ENCODE data around the gene UBA1. TPM values are rescaled to one million over a fixed set of nuclear protein-coding genes. Genes with fewer than 3 reads are reported as not detected.

Gene UBA1
- total and polyA plus RNA-seq, 2 of the 13 experiments (the other 11 are each of a cell fraction or from before 2014, with no cell fraction given) = 93.3 to 129 TPM

DNA sequence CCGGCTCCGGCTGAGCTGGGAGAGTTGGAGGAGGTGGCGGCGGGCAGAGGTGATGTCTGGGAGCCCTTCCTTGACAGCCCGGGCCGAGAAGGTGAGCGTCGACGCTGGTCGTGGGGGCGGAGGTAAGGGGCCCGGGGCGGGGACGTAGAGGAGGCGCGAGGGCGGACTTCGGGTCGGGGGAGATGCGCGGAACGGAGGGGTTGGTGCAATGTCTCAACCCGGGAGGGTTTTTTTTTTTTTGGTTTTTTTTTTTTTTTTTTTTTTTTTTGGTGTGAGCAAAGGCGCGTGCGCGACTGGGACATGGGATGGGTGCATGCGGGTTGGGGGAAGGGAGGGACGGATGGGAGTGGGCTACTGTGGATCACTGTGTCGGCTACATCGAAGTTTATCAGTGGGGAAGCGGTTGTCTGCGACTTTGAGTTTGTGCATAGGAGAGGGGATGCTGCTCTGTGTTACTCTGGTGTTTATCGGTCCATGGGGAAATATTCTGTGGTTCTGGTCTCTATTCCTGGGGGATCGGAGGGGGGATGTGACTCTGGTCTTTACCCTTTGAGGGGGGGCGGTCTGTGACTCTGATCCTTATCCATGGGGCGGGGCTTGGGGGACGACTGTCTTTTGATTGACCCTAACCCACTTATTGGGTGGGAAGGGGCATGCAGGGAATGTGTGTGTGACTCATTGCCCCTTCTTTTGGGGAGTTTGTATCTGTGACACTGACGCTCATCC, 48.1 kb upstream of the UBA1 start:
- FAIRE-seq (peak; percentile 23), DNase-seq (ENCODE audit: low spot score) (no peak), ATAC-seq (peak; percentile 44)
- Histone ChIP-seq H3K27ac (ENCODE audit: extremely low read length, insufficient read depth, low read length) (peak overlapping the region; percentile 98), H3K9me3 (ENCODE audit: low read length) (no peaks in the 10 kb centered on the region), H3K36me3 (replicated peaks in 1 of 2; ENCODE audit: control insufficient read depth in 1 of 2, insufficient read depth in 2 of 2, low read length in 2 of 2) (peaks cover 1 to 7% of the 10 kb centered on the region in 2 experiments; a peak in 3 of 5 replicates), H4K20me1 (ENCODE audit: insufficient read depth, low read length) (peaks cover 18% of the 10 kb centered on the region; the same call in 1 of the 2 replicates), H3K27me3 (ENCODE audit: control insufficient read depth in 1 of 2, insufficient read depth in 2 of 2, low read length in 2 of 2) (no peaks in the 10 kb centered on the region), H3K4me3 (replicated peaks in 1 of 3; ENCODE audit: insufficient read depth in 1 of 3, low read depth in 2 of 3, low read length in 3 of 3) (peak overlapping the region; percentile 66 to 83 (median 76)), H3K4me1 (ENCODE audit: insufficient read depth, low read length) (peaks cover 20% of the 10 kb centered on the region), H3K79me2 (ENCODE audit: insufficient read depth, low read length) (peaks cover 50% of the 10 kb centered on the region), H3K9ac (ENCODE audit: insufficient read depth, low read depth, low read length) (peak overlapping the region; percentile 89), H2AFZ (ENCODE audit: low read length) (no peak overlapping the region), H3K4me2 (ENCODE audit: low read depth, low read length) (peak overlapping the region; percentile 93)
- ChIA-PET POLR2A (interaction anchor here (0.9 to 2.0 kb wide), 9 partner anchors 11 to 167 kb away, joined by 3 to 35 read pairs (median 8); no protein-coding TSS in a partner anchor), CTCF (ENCODE audit: low intra/inter-chr PET ratio, low total read pairs) (no interaction called here)
- in situ Hi-C loops (cut with HindIII; ENCODE audit: extremely low pct_ligation_motif_present, low pct_unique_long_range_greater_than_20kb) (no loop called here), intact Hi-C loops (cut with micrococcal nuclease; ENCODE audit: unreplicated experiment) (loop anchor here (2.0 kb wide), 1 partner anchor 15 kb away; no protein-coding TSS in a partner anchor)
- under 1% methylated on average over 14 of the region's 39 CpGs for WGBS (ENCODE audit: low lambda C conversion rate)
- no TSS peak for BruUV-seq (replicated peaks)
- TF ChIP-seq ZNF768 (CRISPR knock-in tag; IDR thresholded peaks at IDR 0.05) = peak; percentile 41; the same call in 1 of the 2 replicates
- TF ChIP-seq, protein P1, sequence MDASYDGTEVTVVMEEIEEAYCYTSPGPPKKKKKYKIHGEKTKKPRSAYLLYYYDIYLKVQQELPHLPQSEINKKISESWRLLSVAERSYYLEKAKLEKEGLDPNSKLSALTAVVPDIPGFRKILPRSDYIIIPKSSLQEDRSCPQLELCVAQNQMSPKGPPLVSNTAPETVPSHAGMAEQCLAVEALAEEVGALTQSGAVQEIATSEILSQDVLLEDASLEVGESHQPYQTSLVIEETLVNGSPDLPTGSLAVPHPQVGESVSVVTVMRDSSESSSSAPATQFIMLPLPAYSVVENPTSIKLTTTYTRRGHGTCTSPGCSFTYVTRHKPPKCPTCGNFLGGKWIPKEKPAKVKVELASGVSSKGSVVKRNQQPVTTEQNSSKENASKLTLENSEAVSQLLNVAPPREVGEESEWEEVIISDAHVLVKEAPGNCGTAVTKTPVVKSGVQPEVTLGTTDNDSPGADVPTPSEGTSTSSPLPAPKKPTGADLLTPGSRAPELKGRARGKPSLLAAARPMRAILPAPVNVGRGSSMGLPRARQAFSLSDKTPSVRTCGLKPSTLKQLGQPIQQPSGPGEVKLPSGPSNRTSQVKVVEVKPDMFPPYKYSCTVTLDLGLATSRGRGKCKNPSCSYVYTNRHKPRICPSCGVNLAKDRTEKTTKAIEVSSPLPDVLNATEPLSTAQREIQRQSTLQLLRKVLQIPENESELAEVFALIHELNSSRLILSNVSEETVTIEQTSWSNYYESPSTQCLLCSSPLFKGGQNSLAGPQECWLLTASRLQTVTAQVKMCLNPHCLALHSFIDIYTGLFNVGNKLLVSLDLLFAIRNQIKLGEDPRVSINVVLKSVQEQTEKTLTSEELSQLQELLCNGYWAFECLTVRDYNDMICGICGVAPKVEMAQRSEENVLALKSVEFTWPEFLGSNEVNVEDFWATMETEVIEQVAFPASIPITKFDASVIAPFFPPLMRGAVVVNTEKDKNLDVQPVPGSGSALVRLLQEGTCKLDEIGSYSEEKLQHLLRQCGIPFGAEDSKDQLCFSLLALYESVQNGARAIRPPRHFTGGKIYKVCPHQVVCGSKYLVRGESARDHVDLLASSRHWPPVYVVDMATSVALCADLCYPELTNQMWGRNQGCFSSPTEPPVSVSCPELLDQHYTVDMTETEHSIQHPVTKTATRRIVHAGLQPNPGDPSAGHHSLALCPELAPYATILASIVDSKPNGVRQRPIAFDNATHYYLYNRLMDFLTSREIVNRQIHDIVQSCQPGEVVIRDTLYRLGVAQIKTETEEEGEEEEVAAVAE (CRISPR knock-in tag; IDR thresholded peaks at IDR 0.05; ENCODE audit: borderline replicate concordance) = no peak
- TF ChIP-seq KDM5B (CRISPR knock-in tag; IDR thresholded peaks at IDR 0.05; ENCODE audit: borderline replicate concordance) = 0 out of 2 replicates have a peak, but pooled peaks have one; percentile 51
- no peak for TF ChIP-seq TEAD2 (CRISPR knock-in tag; IDR thresholded peaks at IDR 0.05)
- TF ChIP-seq GABPB1 (CRISPR knock-in tag; IDR thresholded peaks at IDR 0.05) = peak; percentile 26; the same call in 1 of the 2 replicates
- 0 out of 2 replicates have a peak, but pooled peaks have one; percentile 11 for TF ChIP-seq ZMAT3 (CRISPR knock-in tag; conservative IDR thresholded peaks at IDR 0.05)
- TF ChIP-seq, protein P2, sequence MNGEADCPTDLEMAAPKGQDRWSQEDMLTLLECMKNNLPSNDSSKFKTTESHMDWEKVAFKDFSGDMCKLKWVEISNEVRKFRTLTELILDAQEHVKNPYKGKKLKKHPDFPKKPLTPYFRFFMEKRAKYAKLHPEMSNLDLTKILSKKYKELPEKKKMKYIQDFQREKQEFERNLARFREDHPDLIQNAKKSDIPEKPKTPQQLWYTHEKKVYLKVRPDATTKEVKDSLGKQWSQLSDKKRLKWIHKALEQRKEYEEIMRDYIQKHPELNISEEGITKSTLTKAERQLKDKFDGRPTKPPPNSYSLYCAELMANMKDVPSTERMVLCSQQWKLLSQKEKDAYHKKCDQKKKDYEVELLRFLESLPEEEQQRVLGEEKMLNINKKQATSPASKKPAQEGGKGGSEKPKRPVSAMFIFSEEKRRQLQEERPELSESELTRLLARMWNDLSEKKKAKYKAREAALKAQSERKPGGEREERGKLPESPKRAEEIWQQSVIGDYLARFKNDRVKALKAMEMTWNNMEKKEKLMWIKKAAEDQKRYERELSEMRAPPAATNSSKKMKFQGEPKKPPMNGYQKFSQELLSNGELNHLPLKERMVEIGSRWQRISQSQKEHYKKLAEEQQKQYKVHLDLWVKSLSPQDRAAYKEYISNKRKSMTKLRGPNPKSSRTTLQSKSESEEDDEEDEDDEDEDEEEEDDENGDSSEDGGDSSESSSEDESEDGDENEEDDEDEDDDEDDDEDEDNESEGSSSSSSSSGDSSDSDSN (CRISPR knock-in tag; IDR thresholded peaks at IDR 0.05) = no peak
- no peak for TF ChIP-seq CEBPB (IDR thresholded peaks at IDR 0.05; ENCODE audit: borderline replicate concordance, low read depth, low read length)
- TF ChIP-seq, protein P3, sequence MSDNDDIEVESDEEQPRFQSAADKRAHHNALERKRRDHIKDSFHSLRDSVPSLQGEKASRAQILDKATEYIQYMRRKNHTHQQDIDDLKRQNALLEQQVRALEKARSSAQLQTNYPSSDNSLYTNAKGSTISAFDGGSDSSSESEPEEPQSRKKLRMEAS (IDR thresholded peaks at IDR 0.05) = 0 out of 2 replicates have a peak, but pooled peaks have one; percentile 3
- TF ChIP-seq, protein P4, sequence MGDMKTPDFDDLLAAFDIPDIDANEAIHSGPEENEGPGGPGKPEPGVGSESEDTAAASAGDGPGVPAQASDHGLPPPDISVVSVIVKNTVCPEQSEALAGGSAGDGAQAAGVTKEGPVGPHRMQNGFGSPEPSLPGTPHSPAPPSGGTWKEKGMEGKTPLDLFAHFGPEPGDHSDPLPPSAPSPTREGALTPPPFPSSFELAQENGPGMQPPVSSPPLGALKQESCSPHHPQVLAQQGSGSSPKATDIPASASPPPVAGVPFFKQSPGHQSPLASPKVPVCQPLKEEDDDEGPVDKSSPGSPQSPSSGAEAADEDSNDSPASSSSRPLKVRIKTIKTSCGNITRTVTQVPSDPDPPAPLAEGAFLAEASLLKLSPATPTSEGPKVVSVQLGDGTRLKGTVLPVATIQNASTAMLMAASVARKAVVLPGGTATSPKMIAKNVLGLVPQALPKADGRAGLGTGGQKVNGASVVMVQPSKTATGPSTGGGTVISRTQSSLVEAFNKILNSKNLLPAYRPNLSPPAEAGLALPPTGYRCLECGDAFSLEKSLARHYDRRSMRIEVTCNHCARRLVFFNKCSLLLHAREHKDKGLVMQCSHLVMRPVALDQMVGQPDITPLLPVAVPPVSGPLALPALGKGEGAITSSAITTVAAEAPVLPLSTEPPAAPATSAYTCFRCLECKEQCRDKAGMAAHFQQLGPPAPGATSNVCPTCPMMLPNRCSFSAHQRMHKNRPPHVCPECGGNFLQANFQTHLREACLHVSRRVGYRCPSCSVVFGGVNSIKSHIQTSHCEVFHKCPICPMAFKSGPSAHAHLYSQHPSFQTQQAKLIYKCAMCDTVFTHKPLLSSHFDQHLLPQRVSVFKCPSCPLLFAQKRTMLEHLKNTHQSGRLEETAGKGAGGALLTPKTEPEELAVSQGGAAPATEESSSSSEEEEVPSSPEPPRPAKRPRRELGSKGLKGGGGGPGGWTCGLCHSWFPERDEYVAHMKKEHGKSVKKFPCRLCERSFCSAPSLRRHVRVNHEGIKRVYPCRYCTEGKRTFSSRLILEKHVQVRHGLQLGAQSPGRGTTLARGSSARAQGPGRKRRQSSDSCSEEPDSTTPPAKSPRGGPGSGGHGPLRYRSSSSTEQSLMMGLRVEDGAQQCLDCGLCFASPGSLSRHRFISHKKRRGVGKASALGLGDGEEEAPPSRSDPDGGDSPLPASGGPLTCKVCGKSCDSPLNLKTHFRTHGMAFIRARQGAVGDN (CRISPR knock-in tag; IDR thresholded peaks at IDR 0.05) = peak; percentile 40; the same call in 1 of the 2 replicates
- 0 out of 2 replicates have a peak, but pooled peaks have one; percentile 1 for TF ChIP-seq KAT8 (CRISPR knock-in tag; IDR thresholded peaks at IDR 0.05)
